ENCODE results near the gene LYSMD1.

GRCh38 chr1:151124763-151125403 is 40.8 kb downstream of the LYSMD1 start:
- TF ChIP-seq CTCF (IDR thresholded peaks at IDR 0.05; ENCODE audit: poor library complexity) (no peak), EZH2 (IDR thresholded peaks at IDR 0.05; ENCODE audit: borderline replicate concordance) (no peak)

Data from hepatocyte (in vitro differentiated cells).